K562 (cell line): Measurements from ENCODE around the gene ZNF235. TPM values are rescaled to one million over a fixed set of nuclear protein-coding genes. Genes with fewer than 3 reads are reported as not detected.

Source experiments
- ATAC-seq: fragments of 200-7000 bp; cut with Tn5 transposase; 3 replicates; pipeline ENCODE4 v1.9.1; 2020; ENCODE audit warnings: moderate library complexity
- BruUV-seq: library from RNA; stranded (reverse); fragments of 400-500 nt; replicated peaks from 2 replicates; lab custom pipeline; 2021; lab: Mats Ljungman, UMichigan
- CTCF ChIA-PET: fragments of 300-600 bp; formaldehyde crosslinking; extraction: SDS; loops from one replicate; lab custom pipeline; 2021; ENCODE audit warnings: low intra/inter-chr PET ratio; lab: Yijun Ruan, JAX
- POLR2A ChIA-PET: fragments of 300-600, 350-650 bp; sonication (Branson Sonifier 250); formaldehyde crosslinking; extraction: SDS; loops from one replicate; lab custom pipeline; 2021; ENCODE audit warnings: antibody characterized with exemption, inconsistent platforms; lab: Yijun Ruan, JAX
- DNase-seq, 4 experiments: peaks; one replicate each; pipeline versions ENCODE4 v3.0.0 to v3.0.0-alpha.2; 2011 to 2018; ENCODE audit warnings: low spot score in 3 of 4, mixed read lengths in 3 of 4; ENCODE audit errors: extremely low read depth in 1 of 4
- FAIRE-seq: peaks from 2 replicates; lab custom pipeline; 2011; peaks lifted over from hg19 to GRCh38; lab: Jason Lieb, UNC
- H2AFZ ChIP-seq: 2 replicates; pipeline ENCODE4 v1.6.0; 2011; ENCODE audit warnings: low read depth, low read length, control low read depth, inconsistent platforms
- H3K27ac ChIP-seq: fragments of 200-600 bp; 3 replicates; pipeline ENCODE4 v1.8.0; 2011; ENCODE audit warnings: low read depth, mild to moderate bottlenecking, control low read depth, inconsistent platforms, low read length, moderate library complexity, mixed read lengths; ENCODE audit errors: extremely low read depth
- H3K27me3 ChIP-seq, 2 experiments: fragments of 300-600 bp in 1 of 2; 2 replicates in 1 of 2; 3 replicates in 1 of 2; pipeline versions ENCODE4 v1.6.0 to v1.8.0; 2011; ENCODE audit warnings: inconsistent platforms in 2 of 2, low read length in 2 of 2, mild to moderate bottlenecking in 1 of 2, mixed read lengths in 1 of 2, moderate library complexity in 1 of 2; ENCODE audit not compliant: control insufficient read depth in 2 of 2, insufficient read depth in 2 of 2
- H3K36me3 ChIP-seq: fragments of 300-600 bp; 3 replicates; pipeline ENCODE4 v1.8.0; 2011; ENCODE audit warnings: mild to moderate bottlenecking, low read length, inconsistent platforms; ENCODE audit not compliant: control insufficient read depth, insufficient read depth
- H3K4me1 ChIP-seq, 2 experiments: fragments of 200-600 bp in 1 of 2; replicated peaks in 1 of 2; 2 replicates in 1 of 2; 3 replicates in 1 of 2; pipeline versions ENCODE4 v1.5.1 to v1.8.0; 2011; ENCODE audit warnings: inconsistent platforms in 2 of 2, low read length in 2 of 2, mild to moderate bottlenecking in 1 of 2, mixed read lengths in 1 of 2, moderate library complexity in 1 of 2; ENCODE audit not compliant: control insufficient read depth in 2 of 2, insufficient read depth in 2 of 2
- H3K4me2 ChIP-seq: 2 replicates; pipeline ENCODE4 v1.6.1; 2011; ENCODE audit warnings: low read length, control low read depth, inconsistent platforms, mixed read lengths; ENCODE audit not compliant: insufficient read depth
- H3K4me3 ChIP-seq: fragments of 200-600 bp; sonication (generic), shearing (Covaris generic); 2 replicates; pipeline ENCODE4 v1.5.1; 2016; ENCODE audit warnings: control low read depth, inconsistent platforms
- H3K79me2 ChIP-seq: fragments of 200-600 bp; 3 replicates; pipeline ENCODE4 v1.8.0; 2011; ENCODE audit warnings: low read length, inconsistent platforms; ENCODE audit not compliant: control insufficient read depth, insufficient read depth
- H3K9ac ChIP-seq, 2 experiments: 2 replicates each; pipeline versions ENCODE4 v1.6.0 to v1.6.1; 2011; ENCODE audit warnings: low read depth in 2 of 2, low read length in 2 of 2, control low read depth in 1 of 2, inconsistent platforms in 1 of 2, mild to moderate bottlenecking in 1 of 2, mixed read lengths in 1 of 2; ENCODE audit not compliant: insufficient read depth in 1 of 2
- H3K9me1 ChIP-seq: one replicate; pipeline ENCODE4 v1.6.0; 2011; ENCODE audit warnings: inconsistent platforms, mild to moderate bottlenecking, low read length, moderate library complexity; ENCODE audit not compliant: control insufficient read depth, insufficient read depth
- H3K9me3 ChIP-seq: replicated peaks from 2 replicates; pipeline ENCODE4 v1.5.1; 2011; ENCODE audit warnings: low read depth, low read length, inconsistent platforms; ENCODE audit not compliant: control insufficient read depth, insufficient read depth
- H4K20me1 ChIP-seq: replicated peaks from 2 replicates; pipeline ENCODE4 v1.6.1; 2011; ENCODE audit warnings: low read length, inconsistent platforms, mixed read lengths; ENCODE audit not compliant: control insufficient read depth, insufficient read depth
- ADNP ChIP-seq: fragments of 200-800 bp; sonication (Bioruptor generic); IDR thresholded peaks from 2 replicates; pipeline ENCODE4 v1.6.1; 2016; ENCODE audit warnings: missing genetic modification characterization, missing compliant biosample characterization
- ARHGAP35 ChIP-seq: fragments of 450-650 bp; IDR thresholded peaks from 2 replicates; pipeline ENCODE4 v1.6.1; 2018; ENCODE audit not compliant: partially characterized antibody
- BCLAF1 ChIP-seq, 2 experiments: fragments of 450-650 bp in 1 of 2; IDR thresholded peaks; 2 replicates each; pipeline ENCODE4 v1.6.1; 2011 to 2017; ENCODE audit warnings: low read depth in 2 of 2, antibody characterized with exemption in 1 of 2, borderline replicate concordance in 1 of 2, low read length in 1 of 2, mild to moderate bottlenecking in 1 of 2, mixed read lengths in 1 of 2; ENCODE audit not compliant: control insufficient read depth in 1 of 2
- BRF1 ChIP-seq: IDR thresholded peaks from 3 replicates; pipeline ENCODE4 v1.6.1; 2011; ENCODE audit warnings: borderline replicate concordance, mild to moderate bottlenecking; ENCODE audit not compliant: insufficient read length; ENCODE audit errors: extremely low read depth
- GTF2A2 ChIP-seq: IDR thresholded peaks from 2 replicates; pipeline ENCODE4 v1.6.1; 2016; ENCODE audit warnings: mild to moderate bottlenecking, missing genetic modification characterization, missing compliant biosample characterization
- GTF2F1 ChIP-seq: IDR thresholded peaks from 2 replicates; pipeline ENCODE4 v1.6.1; 2011; ENCODE audit warnings: low read depth, low read length, improper control_type of control experiment
- MAFK ChIP-seq: IDR thresholded peaks from 2 replicates; pipeline ENCODE4 v1.6.1; 2011; ENCODE audit warnings: low read length, improper control_type of control experiment
- NFE2L1 ChIP-seq: fragments of 450-650 bp; IDR thresholded peaks from 2 replicates; pipeline ENCODE4 v1.6.1; 2016; ENCODE audit warnings: missing genetic modification characterization, low read depth, mild to moderate bottlenecking, missing compliant biosample characterization, moderate library complexity, borderline replicate concordance
- NFXL1 ChIP-seq: fragments of 450-650 bp; formaldehyde crosslinking; IDR thresholded peaks from 2 replicates; pipeline ENCODE4 v1.4.0; 2021; ENCODE audit warnings: mild to moderate bottlenecking
- OTX1 ChIP-seq: fragments of 450-650 bp; formaldehyde crosslinking; IDR thresholded peaks from 2 replicates; pipeline ENCODE4 v1.4.0; 2022; ENCODE audit warnings: mild to moderate bottlenecking
- RBM14 ChIP-seq: fragments of 200-400 bp; formaldehyde crosslinking; IDR thresholded peaks from 2 replicates; pipeline ENCODE4 v1.6.1; 2018; ENCODE audit warnings: low read depth, mild to moderate bottlenecking, low read length, moderate library complexity, borderline replicate concordance; ENCODE audit not compliant: insufficient read depth
- SRF ChIP-seq, 2 experiments: fragments of 250-450, 450-650 bp in 1 of 2; sonication (Bioruptor Pico) in 1 of 2; sonication (generic) in 1 of 2; formaldehyde crosslinking; IDR thresholded peaks; 2 replicates each; pipeline versions ENCODE4 v1.5.0 to v1.5.1; 2020 to 2022; ENCODE audit warnings: mild to moderate bottlenecking in 1 of 2, missing genetic modification reagents in 1 of 2
- SRSF9 ChIP-seq: fragments of 200-400 bp; formaldehyde crosslinking; IDR thresholded peaks from 2 replicates; pipeline ENCODE4 v1.6.1; 2017; ENCODE audit warnings: low read depth, low read length, borderline replicate concordance
- UBTF ChIP-seq, 2 experiments: IDR thresholded peaks; 2 replicates each; pipeline ENCODE4 v1.6.1; 2012; ENCODE audit warnings: improper control_type of control experiment in 2 of 2, low read depth in 2 of 2, low read length in 2 of 2, borderline replicate concordance in 1 of 2
- ZNF134 ChIP-seq: fragments of 250-450 bp; sonication (Bioruptor Pico); conservative IDR thresholded peaks from 2 replicates; pipeline ENCODE4 v1.4.0; 2020
- ZNF174 ChIP-seq: fragments of 250-450 bp; sonication (Bioruptor Pico); IDR thresholded peaks from 2 replicates; pipeline ENCODE4 v1.4.0; 2020; ENCODE audit warnings: mild to moderate bottlenecking
- ZNF217 ChIP-seq: sonication (generic); formaldehyde crosslinking; IDR thresholded peaks from 2 replicates; pipeline ENCODE4 v1.8.0; 2022; ENCODE audit warnings: mild to moderate bottlenecking, missing genetic modification reagents
- ZNF232 ChIP-seq: sonication (generic); formaldehyde crosslinking; IDR thresholded peaks from 2 replicates; pipeline ENCODE4 v1.8.0; 2022; ENCODE audit warnings: mild to moderate bottlenecking, missing genetic modification reagents
- WGBS: fragments of 100-300 bp; shearing (Covaris generic); methylation state at CpG from one replicate; pipeline ENCODE4 v1.1.6; 2016; ENCODE audit warnings: low coverage, mixed read lengths; ENCODE audit not compliant: insufficient coverage; ENCODE audit errors: missing lambda C conversion rate; 5-methylcytosine and 5-hydroxymethylcytosine counted together
- in situ Hi-C: fragments of 300-500 bp; cut with MboI; formaldehyde crosslinking; loops from 4 replicates; pipeline ENCODE4 v1.15.0; 2018; ENCODE audit warnings: inconsistent platforms, mixed read lengths
- intact Hi-C: fragments of 100-400 bp; cut with micrococcal nuclease; formaldehyde crosslinking; loops from 2 replicates; pipeline ENCODE4 v1.14.2; 2022
- polyA plus RNA-seq, 8 experiments: library from polyadenylated mRNA; depleted of rRNA in 4 of 8; stranded (reverse) in 5 of 8; unstranded in 3 of 8; fragments of >200 nt; fragmentation: Nextera tagmentation in 2 of 8; fragmentation: Illumina TruSeq in 1 of 8; extraction: Ambion mirVana in 2 of 8; extraction: Trizol in 1 of 8; gene quantifications; 2 replicates each; pipeline versions ENCODE4 v1.2.1 to v1.2.3, GENCODE V29; 2011 to 2014; ENCODE audit warnings: inconsistent platforms in 1 of 8, missing spikeins in 1 of 8
- total RNA-seq, 7 experiments: library from RNA; depleted of rRNA in 6 of 7; stranded (reverse); fragments of >200 nt in 6 of 7; fragmentation: Illumina TruSeq in 2 of 7; extraction: Trizol in 2 of 7; gene quantifications; 2 replicates each; pipeline versions ENCODE4 v1.2.1 to v1.2.3, GENCODE V29; 2011 to 2021; ENCODE audit warnings: low replicate concordance in 1 of 7

ZNF235 gene
- total and polyA plus RNA-seq, 9 of the 15 experiments (the other 6 are each of a cell fraction or from before 2014, with no cell fraction given): 0.68 to 2.9 (median 1.3) TPM

- ATAC-seq: no peak; the same call in 2 of the 3 replicates
- Histone ChIP-seq H3K4me3 (peak overlapping the region; percentile 18; the same call in 1 of the 2 replicates), H3K27ac (no peak overlapping the region), H3K4me1 (peaks cover 0 to 4% of the 10 kb centered on the region in 2 experiments; a peak in 2 of 5 replicates), H4K20me1 (no peaks in the 10 kb centered on the region), H3K79me2 (no peaks in the 10 kb centered on the region), H3K9ac (no peak overlapping the region), H3K9me3 (no peaks in the 10 kb centered on the region), H3K9me1 (no peaks in the 10 kb centered on the region), H3K27me3 (no peaks in the 10 kb centered on the region), H3K36me3 (no peaks in the 10 kb centered on the region), H2AFZ (peak overlapping the region; percentile 77), H3K4me2 (peak overlapping the region; percentile 54)
- in situ Hi-C loops: no loop called here
- BruUV-seq: no TSS peak
- WGBS: 1% methylated on average over 7 of the region's 7 CpGs
- CTCF ChIA-PET: no interaction called here
- POLR2A ChIA-PET: interaction anchor here (0.5 to 1.0 kb wide), 2 partner anchors 37 to 47 kb away, joined by 3 read pairs; no protein-coding TSS in a partner anchor
- no peak for DNase-seq
- intact Hi-C loops: no loop called here
- no peak for FAIRE-seq
- TF ChIP-seq SRSF9 (no peak), GTF2F1 (no peak), BCLAF1 (IDR thresholded peaks at IDR 0.05; ENCODE audit: borderline replicate concordance in 1 of 2, control insufficient read depth in 1 of 2, low read depth in 2 of 2, low read length in 1 of 2) (no peak), SRF (CRISPR knock-in tag; IDR thresholded peaks at IDR 0.05) (no peak), RBM14 (no peak), ZNF134 (no peak), UBTF (IDR thresholded peaks at IDR 0.05; ENCODE audit: borderline replicate concordance in 1 of 2, low read depth in 2 of 2, low read length in 2 of 2) (no peak), ZNF174 (CRISPR knock-in tag) (no peak), OTX1 (CRISPR knock-in tag) (no peak), BRF1 (no peak), MAFK (no peak), ZNF217 (no peak), ZNF232 (CRISPR knock-in tag) (no peak), NFXL1 (CRISPR knock-in tag) (no peak), ARHGAP35 (no peak), NFE2L1 (tag) (no peak), ADNP (tag) (no peak), GTF2A2 (tag) (no peak)
Observed at GRCh38 chr19:44260343-44260681, 44.5 kb downstream of the ZNF235 start.
